HG03097 (cell line): Measurements from ENCODE around the gene KRT38.
"Not testable (repeated sequence)": the region's sequence is repeated elsewhere in the genome, so short reads cannot be mapped to it uniquely, and the experiment has no call there.

Experiments used
- ATAC-seq: cut with Tn5 transposase; IDR thresholded peaks from one replicate; pipeline ENCODE4 v1.9.1; 2021; ENCODE audit not compliant: unreplicated experiment, low FRiP score

The KRT38 gene

DNA sequence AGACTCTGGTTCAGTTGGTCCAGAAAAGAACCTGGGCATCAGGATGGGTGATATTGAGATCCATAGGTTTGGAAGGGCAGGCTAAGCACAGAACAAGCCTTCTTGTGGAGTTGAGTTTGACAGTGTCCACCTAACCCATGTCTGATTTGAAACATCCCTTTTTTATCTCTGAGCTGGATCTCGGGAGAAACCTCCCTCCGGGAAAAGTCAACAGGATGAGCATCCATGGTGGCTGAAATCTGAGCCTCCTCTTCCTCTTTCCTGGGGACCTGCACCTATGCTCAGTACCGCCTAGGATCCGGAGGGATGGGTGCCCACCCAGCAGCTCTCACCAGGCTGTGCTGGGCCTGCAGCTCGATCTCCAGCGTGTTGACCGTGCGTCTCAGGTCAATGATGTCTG is 23.0 kb upstream of the KRT38 start:
- no peak for ATAC-seq

DNA sequence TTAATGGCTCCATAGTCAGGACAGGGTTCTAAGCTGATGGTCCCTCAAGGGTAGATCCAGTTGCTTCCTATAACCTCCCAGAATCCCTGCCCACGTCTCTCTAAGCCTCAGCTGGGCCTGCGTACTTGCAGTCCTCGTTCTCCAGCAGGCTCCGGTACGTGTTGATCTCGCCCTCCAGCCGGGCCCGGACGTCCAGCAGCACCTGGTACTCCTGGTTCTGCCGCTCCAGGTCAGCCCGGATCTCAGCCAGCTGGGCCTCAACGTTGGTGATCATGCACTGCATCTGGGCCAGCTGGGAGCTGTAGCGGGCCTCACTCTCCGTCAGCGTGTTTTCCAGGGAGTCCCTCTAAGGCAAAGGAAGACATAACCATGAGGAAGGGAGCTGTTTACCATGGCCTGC is 21.9 kb upstream of the KRT38 start:
- ATAC-seq, result no peak

DNA sequence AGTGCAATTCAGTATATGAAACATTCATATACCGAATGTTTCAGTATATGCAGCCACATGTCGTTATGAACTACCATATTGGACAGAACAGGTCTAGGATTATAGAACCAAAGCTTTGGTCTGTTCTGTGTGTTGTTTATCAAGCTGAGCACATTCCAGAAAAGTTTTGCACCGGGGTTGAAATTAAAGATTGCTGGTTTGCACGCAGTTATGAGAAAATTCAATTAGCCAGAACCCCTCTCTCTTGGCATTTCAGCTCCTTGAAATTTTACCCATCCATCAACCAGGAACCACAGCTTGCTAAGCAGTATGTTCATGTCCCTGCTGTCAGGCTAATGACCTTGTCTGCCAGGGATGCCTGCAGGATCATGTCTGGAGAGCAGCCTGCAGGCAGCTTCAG is 16.9 kb upstream of the KRT38 start:
- ATAC-seq, result no peak

DNA sequence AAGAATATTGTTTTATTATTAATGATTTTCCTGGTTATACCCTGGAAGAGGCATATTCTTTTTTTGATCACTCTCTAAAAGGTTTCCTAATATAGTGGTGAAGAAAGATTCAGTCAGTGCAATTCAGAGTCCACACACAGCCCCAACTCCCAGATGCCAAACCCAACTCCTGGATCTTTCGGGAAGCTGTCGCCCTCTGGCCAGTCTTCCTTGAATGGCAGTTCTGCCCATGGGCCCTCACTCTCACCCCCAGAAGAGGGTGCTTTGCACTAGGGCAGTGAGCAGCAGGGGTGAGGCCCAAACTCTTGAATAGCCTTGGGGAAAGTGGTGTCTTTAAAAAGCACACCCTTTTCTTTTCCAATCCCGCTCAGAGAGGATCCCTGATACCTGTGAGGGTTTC is 15.4 kb upstream of the KRT38 start:
- ATAC-seq, result no peak

- no peak for ATAC-seq
Measured at GRCh38 chr17:41455236-41455635, 14.5 kb upstream of the KRT38 start.

DNA sequence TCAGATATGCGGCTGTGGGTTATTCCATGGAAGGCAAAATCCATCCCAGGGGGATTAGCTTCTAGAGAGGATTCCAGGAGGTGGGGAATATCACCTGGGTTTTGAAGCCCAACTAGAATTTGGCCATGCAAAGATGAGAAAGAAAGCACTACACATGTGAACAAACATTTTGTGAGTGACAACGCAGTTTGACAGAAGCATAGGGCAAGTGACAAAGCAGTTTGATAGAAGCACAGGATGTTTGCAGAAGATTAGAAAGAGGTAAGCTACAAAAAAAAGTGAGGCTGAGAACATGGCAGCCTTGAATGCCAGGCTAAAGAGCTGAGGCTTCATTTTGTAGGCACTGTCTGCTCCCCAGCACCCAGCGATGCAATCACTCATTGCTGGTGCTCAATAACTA is 12.3 kb upstream of the KRT38 start:
- no peak for ATAC-seq

GRCh38 chr17:41452281-41452680 is 11.5 kb upstream of the KRT38 start:
- ATAC-seq, result no peak

DNA sequence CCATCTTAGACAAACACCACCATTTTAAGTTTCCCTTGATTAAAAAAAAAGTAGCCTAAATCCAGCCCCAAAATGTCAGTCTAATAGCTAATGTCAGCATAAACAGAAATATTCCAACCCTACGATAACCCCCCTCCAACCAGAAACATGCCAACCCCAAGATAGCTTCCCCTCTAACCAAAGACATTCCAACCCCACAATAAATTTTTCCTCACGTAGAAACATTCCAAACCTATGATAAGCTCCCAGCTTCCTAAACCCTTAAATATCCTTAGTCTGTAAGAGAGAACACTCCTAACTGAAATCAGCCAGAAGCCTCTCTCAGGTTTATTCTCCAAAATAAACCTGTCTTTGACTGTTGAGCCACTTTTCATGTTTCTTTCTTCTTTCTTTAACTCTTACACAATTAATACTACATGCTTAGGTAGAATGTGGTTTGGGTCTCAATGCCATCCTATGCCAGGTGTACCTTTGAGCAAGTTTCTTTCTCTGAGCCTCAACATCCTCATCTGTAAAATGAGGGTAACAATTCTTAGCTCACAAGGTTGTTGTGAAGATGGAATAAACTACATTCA is 10.5 kb upstream of the KRT38 start:
- ATAC-seq, result no peak

- no peak for ATAC-seq
Measured at GRCh38 chr17:41449008-41449407, 8.2 kb upstream of the KRT38 start.

- no peak for ATAC-seq
Measured at GRCh38 chr17:41448506-41448905, 7.7 kb upstream of the KRT38 start.

DNA sequence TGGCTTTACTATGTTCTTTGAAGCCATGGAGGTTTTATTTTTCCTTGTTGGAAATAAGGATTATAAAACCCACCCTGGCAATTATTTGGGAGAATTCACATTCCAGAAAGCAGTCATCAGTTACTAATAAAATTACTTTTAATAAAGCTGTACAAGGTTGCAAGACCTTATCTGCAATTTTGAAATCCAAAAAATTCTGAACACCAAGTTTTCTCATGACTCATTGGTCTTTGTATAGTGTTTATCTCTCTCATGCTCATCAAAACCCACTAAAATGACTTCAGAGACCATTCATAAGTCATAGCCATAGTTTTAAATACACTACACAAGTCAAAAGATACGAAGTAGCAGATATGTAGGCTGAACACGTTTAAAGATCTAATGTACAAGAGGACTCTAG is 6.0 kb upstream of the KRT38 start:
- ATAC-seq, result no peak

GRCh38 chr17:41444640-41445039 is 3.9 kb upstream of the KRT38 start:
- no peak for ATAC-seq

DNA sequence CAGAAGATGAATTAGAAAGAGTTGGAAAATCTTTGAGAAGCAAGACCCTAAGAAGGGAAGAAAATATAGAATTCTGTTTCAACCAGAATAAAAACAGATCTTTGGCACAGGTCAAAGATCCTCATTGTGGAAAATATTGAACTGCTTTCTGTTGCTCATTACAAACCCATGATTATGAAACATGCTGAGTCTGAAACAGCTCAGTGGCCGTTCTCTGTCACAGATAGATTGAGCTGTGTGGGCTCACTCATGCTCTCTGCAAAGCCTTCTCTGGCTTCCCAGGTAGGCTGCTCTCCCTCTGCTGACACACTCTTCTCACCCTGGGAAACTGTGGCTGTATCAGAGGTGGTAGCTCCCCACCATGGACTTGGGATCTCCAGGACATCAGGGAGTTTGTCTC is 3.4 kb upstream of the KRT38 start:
- ATAC-seq, result no peak

DNA sequence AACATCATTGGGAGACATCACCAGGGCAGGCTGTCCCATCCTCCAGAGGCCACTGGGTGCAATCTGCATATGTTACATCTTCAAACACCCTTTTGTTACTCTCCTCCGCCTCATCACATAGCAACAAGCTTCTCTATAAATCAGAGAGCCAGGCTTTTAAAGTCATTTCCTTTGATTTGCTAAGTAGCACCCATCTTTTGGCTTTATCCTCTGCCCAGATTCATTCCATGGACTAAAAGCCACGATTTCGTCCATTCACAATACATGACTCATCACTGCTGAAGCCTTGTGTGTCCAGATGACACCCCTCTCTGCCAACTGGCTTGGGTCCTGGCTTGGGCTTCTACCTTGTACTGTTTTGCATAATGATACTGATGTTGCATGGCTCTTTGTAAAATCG is 2.0 kb upstream of the KRT38 start:
- ATAC-seq, result no peak

- no peak for ATAC-seq
Measured at GRCh38 chr17:41439375-41439774, 1.4 kb downstream of the KRT38 start.

DNA sequence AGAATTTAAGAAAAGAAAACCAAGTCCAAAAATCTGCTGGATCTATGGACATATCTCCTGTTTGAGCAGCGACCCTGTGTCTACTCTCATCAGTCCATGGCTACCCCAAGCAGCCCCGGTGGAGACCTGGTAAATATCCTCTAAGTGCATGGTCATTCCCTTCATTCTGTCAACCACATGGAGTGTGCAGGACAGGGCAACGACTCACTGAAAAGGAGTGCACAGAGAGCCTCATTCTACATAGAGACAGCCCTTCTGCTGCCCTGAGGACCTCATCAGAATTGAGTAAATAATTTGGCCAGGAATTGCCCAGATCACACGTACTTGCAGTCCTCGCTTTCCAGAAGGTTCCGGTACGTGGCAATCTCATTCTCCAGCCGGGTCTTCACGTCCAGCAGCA is 3.0 kb downstream of the KRT38 start:
- ATAC-seq, result no peak

DNA sequence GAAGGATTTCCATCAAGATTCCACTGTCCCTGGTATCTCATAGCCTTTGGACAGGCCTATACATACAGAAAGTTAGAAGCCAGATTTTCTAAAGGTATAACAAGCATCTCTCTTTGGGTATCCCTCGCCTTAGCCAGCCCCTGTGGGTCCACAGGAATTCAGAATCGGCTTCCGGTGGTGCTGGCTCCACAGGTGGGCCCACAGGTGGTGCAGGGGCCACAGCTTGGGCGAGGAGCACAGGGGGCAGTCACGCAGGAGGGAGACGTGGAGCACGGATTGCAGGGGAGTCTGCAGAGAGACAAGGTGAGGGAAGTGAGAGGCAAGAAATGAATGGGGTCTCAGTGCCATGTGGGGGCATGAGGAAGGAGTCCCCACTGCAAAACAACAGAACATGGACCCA is 3.5 kb downstream of the KRT38 start:
- ATAC-seq, result no peak

DNA sequence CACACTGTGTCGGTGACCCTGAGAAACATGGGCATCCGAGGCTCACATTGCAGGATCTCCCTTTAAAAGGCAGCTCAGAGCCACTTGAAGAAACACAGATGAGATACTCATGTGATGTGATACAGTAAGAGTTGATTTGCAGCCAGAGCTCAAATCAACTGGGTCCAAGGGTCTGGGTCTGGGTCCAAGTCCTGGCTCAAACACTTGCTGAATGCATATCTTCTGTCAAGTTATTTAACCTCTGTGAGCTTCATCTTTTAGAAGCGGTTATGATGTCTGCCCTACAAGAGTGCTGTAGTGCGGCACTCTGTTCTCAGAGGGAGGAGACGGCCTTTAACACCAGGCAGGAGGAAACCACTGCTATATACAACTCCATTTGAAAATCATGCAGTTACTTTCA is 6.4 kb downstream of the KRT38 start:
- ATAC-seq, result no peak

DNA sequence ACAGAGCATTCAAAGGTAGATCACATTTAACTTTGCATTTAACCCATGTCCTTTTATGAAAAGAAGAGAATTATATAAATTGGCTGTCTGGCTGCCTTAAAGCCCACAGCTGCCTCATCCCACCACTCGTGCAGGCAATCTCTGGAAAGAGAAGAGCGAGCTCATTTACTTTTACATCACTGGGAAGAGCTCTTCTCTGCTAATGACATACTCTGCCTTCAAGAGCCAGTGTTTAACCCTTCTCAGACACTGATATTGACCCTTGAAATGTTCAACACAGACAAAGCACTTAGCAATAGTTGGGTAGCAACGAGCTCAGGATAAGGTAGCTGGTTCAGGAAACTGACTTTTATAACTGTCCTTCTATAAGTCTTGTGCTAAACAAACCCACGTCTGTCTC is 6.8 kb downstream of the KRT38 start:
- no peak for ATAC-seq

DNA sequence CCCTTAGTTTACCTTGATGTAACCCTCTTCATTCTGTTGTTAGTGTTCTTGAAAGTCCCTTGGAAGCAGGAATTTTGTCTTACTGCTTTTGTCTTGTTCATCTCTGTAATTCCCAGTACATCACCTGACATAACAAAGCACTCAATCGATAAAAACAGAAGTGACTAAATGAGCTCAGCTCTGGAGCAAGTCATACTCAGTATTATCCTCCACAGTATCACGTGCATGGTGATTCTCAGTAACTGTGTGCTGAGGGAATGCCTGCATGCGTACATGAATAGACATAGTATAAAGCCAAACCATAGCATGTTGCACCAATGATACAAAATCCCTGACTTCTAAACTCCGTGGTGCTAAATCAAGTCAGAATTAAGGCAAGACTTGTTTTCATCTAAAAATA is 7.2 kb downstream of the KRT38 start:
- ATAC-seq, result no peak

DNA sequence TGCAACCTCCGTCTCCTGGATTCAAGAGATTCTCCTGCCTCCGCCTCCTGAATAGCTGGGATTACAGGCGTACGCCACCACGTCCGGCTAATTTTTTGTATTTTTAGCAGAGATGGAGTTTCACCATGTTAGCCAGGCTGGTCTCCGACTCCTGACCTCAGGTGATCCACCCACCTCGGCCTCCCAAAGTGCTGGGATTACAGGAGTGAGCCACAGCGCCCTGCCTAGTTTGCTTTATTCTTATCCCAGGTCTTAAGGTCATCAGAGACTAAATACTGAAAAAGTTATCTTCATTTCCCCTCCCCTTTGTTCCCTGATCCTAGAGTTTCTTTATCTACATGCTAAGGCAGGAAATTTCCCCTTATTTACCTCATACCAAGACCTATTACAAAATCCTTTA is 10.4 kb downstream of the KRT38 start:
- not testable (repeated sequence) for ATAC-seq

DNA sequence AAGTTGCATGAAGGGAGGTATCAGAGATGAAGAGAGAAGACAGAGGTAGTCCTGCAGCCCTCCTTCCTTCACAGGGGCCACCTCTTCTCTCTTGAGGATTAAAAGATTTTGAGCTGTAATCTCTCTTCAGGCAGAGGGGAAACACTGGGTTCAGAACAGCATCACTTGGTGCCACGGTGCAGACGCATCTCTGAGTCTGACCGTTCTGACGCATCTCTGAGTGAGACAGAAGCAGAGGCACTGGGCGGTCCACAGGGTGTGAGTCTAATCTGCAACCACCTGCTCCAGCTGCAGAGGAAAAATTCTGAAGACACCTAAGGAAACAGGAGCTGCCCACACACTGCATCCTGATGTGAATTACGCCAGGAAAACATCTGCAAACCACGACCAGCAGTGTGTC is 11.1 kb downstream of the KRT38 start:
- no peak for ATAC-seq

GRCh38 chr17:41428591-41429291 is 12.0 kb downstream of the KRT38 start:
- no peak for ATAC-seq
